Chondrocyte (in vitro differentiated cells): ENCODE results near the gene MAP1S. TPM values are rescaled to one million over a fixed set of nuclear protein-coding genes. Genes with fewer than 3 reads are reported as not detected.

Source experiments
- DNase-seq: peaks from one replicate; pipeline ENCODE4 v3.0.0; 2021; ENCODE audit warnings: mixed read lengths, low spot score
- H3K27ac Mint-ChIP-seq: one replicate; pipeline ENCODE4 v1.8.0; 2021; ENCODE audit warnings: mild to moderate bottlenecking, moderate library complexity, mixed read lengths; ENCODE audit not compliant: unreplicated experiment
- H3K27me3 Mint-ChIP-seq: 2 replicates; pipeline ENCODE4 v1.8.0; 2021; ENCODE audit warnings: low read depth, mixed read lengths
- H3K36me3 Mint-ChIP-seq: 2 replicates; pipeline ENCODE4 v1.8.0; 2021; ENCODE audit warnings: low read depth, mixed read lengths
- H3K4me1 Mint-ChIP-seq: 2 replicates; pipeline ENCODE4 v1.8.0; 2021; ENCODE audit warnings: low read depth, mild to moderate bottlenecking, mixed read lengths
- H3K4me3 Mint-ChIP-seq: one replicate; pipeline ENCODE4 v1.8.0; 2021; ENCODE audit warnings: mild to moderate bottlenecking, moderate library complexity, mixed read lengths; ENCODE audit not compliant: unreplicated experiment
- H3K9me3 Mint-ChIP-seq: 2 replicates; pipeline ENCODE4 v1.8.0; 2021; ENCODE audit warnings: low read depth, mixed read lengths
- total RNA-seq: library from RNA; stranded (reverse); gene quantifications from 3 replicates; pipeline ENCODE4 v1.2.1, GENCODE V29; 2021
- TF ChIP-seq, protein P1 (sequence below): fragments of 200-600 bp; sonication (generic); IDR thresholded peaks from 2 replicates; pipeline ENCODE4 v1.5.0; 2021; ENCODE audit warnings: antibody characterized with exemption, mild to moderate bottlenecking, moderate library complexity

Gene MAP1S
- total RNA-seq, 1 donor from 2014 or later = 64.4 TPM

DNA sequence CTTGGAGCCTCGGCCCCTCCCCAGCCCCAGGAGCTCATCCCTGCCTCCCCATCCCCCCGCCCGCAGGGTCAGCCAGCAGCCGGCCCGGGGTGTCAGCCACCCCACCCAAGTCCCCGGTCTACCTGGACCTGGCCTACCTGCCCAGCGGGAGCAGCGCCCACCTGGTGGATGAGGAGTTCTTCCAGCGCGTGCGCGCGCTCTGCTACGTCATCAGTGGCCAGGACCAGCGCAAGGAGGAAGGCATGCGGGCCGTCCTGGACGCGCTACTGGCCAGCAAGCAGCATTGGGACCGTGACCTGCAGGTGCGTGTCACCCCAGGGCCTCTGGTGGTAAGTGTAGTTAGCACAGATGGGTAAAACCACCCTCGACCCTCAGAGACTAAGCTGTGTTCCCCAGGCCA, 13.8 kb downstream of the MAP1S start:
- H3K9me3 Mint-ChIP-seq = peaks cover 5% of the 10 kb centered on the region
- H3K36me3 Mint-ChIP-seq = peaks cover 24% of the 10 kb centered on the region
- DNase-seq = no peak
- H3K27me3 Mint-ChIP-seq = no peaks in the 10 kb centered on the region
- H3K27ac Mint-ChIP-seq = no peak overlapping the region
- H3K4me1 Mint-ChIP-seq = peaks cover 3% of the 10 kb centered on the region
- no peak overlapping the region for H3K4me3 Mint-ChIP-seq
- TF ChIP-seq, protein P1, sequence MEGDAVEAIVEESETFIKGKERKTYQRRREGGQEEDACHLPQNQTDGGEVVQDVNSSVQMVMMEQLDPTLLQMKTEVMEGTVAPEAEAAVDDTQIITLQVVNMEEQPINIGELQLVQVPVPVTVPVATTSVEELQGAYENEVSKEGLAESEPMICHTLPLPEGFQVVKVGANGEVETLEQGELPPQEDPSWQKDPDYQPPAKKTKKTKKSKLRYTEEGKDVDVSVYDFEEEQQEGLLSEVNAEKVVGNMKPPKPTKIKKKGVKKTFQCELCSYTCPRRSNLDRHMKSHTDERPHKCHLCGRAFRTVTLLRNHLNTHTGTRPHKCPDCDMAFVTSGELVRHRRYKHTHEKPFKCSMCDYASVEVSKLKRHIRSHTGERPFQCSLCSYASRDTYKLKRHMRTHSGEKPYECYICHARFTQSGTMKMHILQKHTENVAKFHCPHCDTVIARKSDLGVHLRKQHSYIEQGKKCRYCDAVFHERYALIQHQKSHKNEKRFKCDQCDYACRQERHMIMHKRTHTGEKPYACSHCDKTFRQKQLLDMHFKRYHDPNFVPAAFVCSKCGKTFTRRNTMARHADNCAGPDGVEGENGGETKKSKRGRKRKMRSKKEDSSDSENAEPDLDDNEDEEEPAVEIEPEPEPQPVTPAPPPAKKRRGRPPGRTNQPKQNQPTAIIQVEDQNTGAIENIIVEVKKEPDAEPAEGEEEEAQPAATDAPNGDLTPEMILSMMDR = no peak

- no peaks in the 10 kb centered on the region for H3K27me3 Mint-ChIP-seq
- H3K9me3 Mint-ChIP-seq = peaks cover 5% of the 10 kb centered on the region
- H3K36me3 Mint-ChIP-seq = peaks cover 24% of the 10 kb centered on the region
- no peak for DNase-seq
- H3K4me3 Mint-ChIP-seq = no peak overlapping the region
- TF ChIP-seq, protein P1 = no peak
- H3K27ac Mint-ChIP-seq = no peak overlapping the region
- peaks cover 3% of the 10 kb centered on the region for H3K4me1 Mint-ChIP-seq
Measured at GRCh38 chr19:17734146-17734545, 14.9 kb downstream of the MAP1S start.

- peaks cover 5% of the 10 kb centered on the region for H3K9me3 Mint-ChIP-seq
- no peaks in the 10 kb centered on the region for H3K27me3 Mint-ChIP-seq
- H3K27ac Mint-ChIP-seq = no peak overlapping the region
- TF ChIP-seq, protein P1 = no peak
- DNase-seq = no peak
- H3K4me1 Mint-ChIP-seq = peaks cover 3% of the 10 kb centered on the region
- peaks cover 18% of the 10 kb centered on the region for H3K36me3 Mint-ChIP-seq
- H3K4me3 Mint-ChIP-seq = no peak overlapping the region
Measured at GRCh38 chr19:17735410-17735809, 16.1 kb downstream of the MAP1S start.

GRCh38 chr19:17737690-17738153, 18.4 kb downstream of the MAP1S start:
- no peaks in the 10 kb centered on the region for H3K9me3 Mint-ChIP-seq
- H3K27me3 Mint-ChIP-seq = no peaks in the 10 kb centered on the region
- no peak for DNase-seq
- H3K36me3 Mint-ChIP-seq = peaks cover 10% of the 10 kb centered on the region
- TF ChIP-seq, protein P1 = no peak
- H3K4me3 Mint-ChIP-seq = no peak overlapping the region
- H3K27ac Mint-ChIP-seq = no peak overlapping the region
- no peaks in the 10 kb centered on the region for H3K4me1 Mint-ChIP-seq

GRCh38 chr19:17739121-17739875, 20.0 kb downstream of the MAP1S start:
- Mint-ChIP-seq H3K4me3 (no peak overlapping the region), H3K9me3 (no peaks in the 10 kb centered on the region), H3K36me3 (peaks cover 4% of the 10 kb centered on the region), H3K27me3 (no peaks in the 10 kb centered on the region), H3K4me1 (no peaks in the 10 kb centered on the region), H3K27ac (peak overlapping the region; percentile 36)
- DNase-seq = no peak
- TF ChIP-seq, protein P1 = no peak
